ENCODE measurements around the gene LPCAT3. TPM values are rescaled to one million over a fixed set of nuclear protein-coding genes. Genes with fewer than 3 reads are reported as not detected.

The LPCAT3 gene
- total and polyA plus RNA-seq, 2 of the 13 experiments (the other 11 are each of a cell fraction or from before 2014, with no cell fraction given), result 44.5 to 64.3 TPM

- Histone ChIP-seq H3K79me2 (ENCODE audit: insufficient read depth, low read length) (no peaks in the 10 kb centered on the region), H3K9ac (ENCODE audit: insufficient read depth, low read depth, low read length) (no peak overlapping the region), H3K4me2 (ENCODE audit: low read depth, low read length) (no peak overlapping the region), H3K4me1 (ENCODE audit: insufficient read depth, low read length) (peaks cover 18% of the 10 kb centered on the region), H4K20me1 (ENCODE audit: insufficient read depth, low read length) (no peaks in the 10 kb centered on the region), H3K27ac (ENCODE audit: extremely low read length, insufficient read depth, low read length) (no peak overlapping the region), H2AFZ (ENCODE audit: low read length) (no peak overlapping the region), H3K4me3 (replicated peaks in 1 of 3; ENCODE audit: insufficient read depth in 1 of 3, low read depth in 2 of 3, low read length in 3 of 3) (no peak overlapping the region), H3K27me3 (ENCODE audit: control insufficient read depth in 1 of 2, insufficient read depth in 2 of 2, low read length in 2 of 2) (no peaks in the 10 kb centered on the region), H3K36me3 (replicated peaks in 1 of 2; ENCODE audit: control insufficient read depth in 1 of 2, insufficient read depth in 2 of 2, low read length in 2 of 2) (no peaks in the 10 kb centered on the region), H3K9me3 (ENCODE audit: low read length) (no peaks in the 10 kb centered on the region)
- BruUV-seq (replicated peaks), result no TSS peak
- CTCF ChIA-PET (ENCODE audit: low intra/inter-chr PET ratio, low total read pairs), result no interaction called here
- no peak for TF ChIP-seq MTERF4 (CRISPR knock-in tag; IDR thresholded peaks at IDR 0.05)
- TF ChIP-seq MIXL1 (CRISPR knock-in tag; IDR thresholded peaks at IDR 0.05), result no peak
- TF ChIP-seq SCMH1 (CRISPR knock-in tag; IDR thresholded peaks at IDR 0.05; ENCODE audit: borderline replicate concordance), result no peak
- TF ChIP-seq ZNF687 (CRISPR knock-in tag; IDR thresholded peaks at IDR 0.05), result 0 out of 2 replicates have a peak, but pooled peaks have one; percentile 8
- no peak for TF ChIP-seq ZNF530 (CRISPR knock-in tag; IDR thresholded peaks at IDR 0.05; ENCODE audit: low read depth)
- ATAC-seq (no peak; the same call in 2 of the 3 replicates), DNase-seq (ENCODE audit: low spot score) (no peak), FAIRE-seq (no peak)
- POLR2A ChIA-PET, result no interaction called here
- intact Hi-C loops (cut with micrococcal nuclease; ENCODE audit: unreplicated experiment) (no loop called here), in situ Hi-C loops (cut with HindIII; ENCODE audit: extremely low pct_ligation_motif_present, low pct_unique_long_range_greater_than_20kb) (no loop called here)
- 75% methylated on average over 6 of the region's 10 CpGs for WGBS (ENCODE audit: low lambda C conversion rate)
These were observed 21.1 kb upstream of the LPCAT3 start for GRCh38 chr12:7039403-7039802.

Measured in HepG2 (cell line).